ENCODE measurements around the gene EMC1.

DNA sequence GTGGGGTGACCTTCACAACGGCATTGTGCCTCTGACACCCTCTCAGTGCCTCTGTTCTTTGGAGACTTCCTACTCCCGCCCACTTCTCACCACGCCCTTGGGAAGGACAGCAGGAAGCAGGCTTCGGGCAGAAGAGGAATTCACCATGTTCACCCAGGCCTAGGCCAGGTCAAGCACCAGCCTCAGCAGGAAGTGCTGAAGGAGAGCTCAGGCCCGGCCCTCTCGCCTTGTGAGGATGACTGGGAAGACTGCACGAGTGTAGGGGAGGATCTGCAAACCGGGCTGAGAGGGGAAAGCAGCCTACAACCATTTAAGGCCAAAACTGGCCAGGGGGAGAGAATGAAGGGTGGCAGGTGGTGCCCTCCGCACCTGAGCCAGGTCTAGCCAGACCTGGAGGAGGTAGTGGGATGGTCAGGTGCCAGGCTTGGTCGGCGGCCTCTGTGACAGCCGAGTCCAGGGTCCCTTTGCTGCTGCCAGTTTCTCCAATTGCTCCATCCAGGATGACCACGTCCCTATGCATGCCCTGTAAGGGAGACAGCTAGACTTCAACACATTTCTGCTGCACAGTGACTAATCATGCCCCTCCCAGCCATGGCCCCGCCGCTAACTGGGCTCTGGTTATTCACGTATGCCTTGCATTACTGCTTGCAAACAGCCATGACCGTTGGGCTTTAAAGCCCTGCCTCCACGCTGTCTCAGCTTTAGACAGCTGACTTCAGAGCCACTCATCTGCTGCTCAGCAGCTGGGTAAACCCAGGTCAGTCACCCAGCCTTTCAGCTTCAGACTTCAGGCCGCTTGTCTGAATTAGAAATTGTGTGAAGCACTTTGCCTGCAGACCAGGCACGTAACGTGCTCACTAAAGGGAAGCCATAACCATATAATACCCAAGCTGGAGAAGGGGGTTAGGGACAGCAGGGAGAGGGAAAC lies 9.2 kb upstream of the EMC1 start:
- TF ChIP-seq CTCF (IDR thresholded peaks at IDR 0.05; ENCODE audit: poor library complexity, severe bottlenecking) (no peak), EP300 (conservative IDR thresholded peaks at IDR 0.05; ENCODE audit: poor library complexity, severe bottlenecking) (no peak), SMC3 (conservative IDR thresholded peaks at IDR 0.05; ENCODE audit: poor library complexity) (no peak), EZH2 (IDR thresholded peaks at IDR 0.05; ENCODE audit: borderline replicate concordance, insufficient read depth, low read length, poor library complexity, severe bottlenecking) (no peak)

All from neural cell (in vitro differentiated cells).